Esophagus muscularis mucosa (tissue), 3 donors: Measurements from ENCODE around the gene GRK3.

ENCODE experiments used
- CTCF ChIP-seq, 3 experiments: fragments of 200-600 bp in 2 of 3; fragments of 450-650 bp in 1 of 3; sonication (generic) in 2 of 3; IDR thresholded peaks; one replicate each; pipeline ENCODE4 v1.5.1; 2017 to 2019; ENCODE audit warnings: antibody characterized with exemption in 3 of 3, mild to moderate bottlenecking in 2 of 3, moderate library complexity in 1 of 3
- POLR2A ChIP-seq: fragments of 450-650 bp; IDR thresholded peaks from one replicate; pipeline ENCODE4 v1.6.1; 2017; ENCODE audit warnings: antibody characterized with exemption, moderate library complexity, mild to moderate bottlenecking, low read depth
- POLR2AphosphoS5 ChIP-seq, 2 donors: sonication (generic); formaldehyde crosslinking; IDR thresholded peaks; one replicate each; pipeline ENCODE4 v1.6.1; 2017; ENCODE audit warnings: antibody characterized with exemption in 2 of 2

DNA sequence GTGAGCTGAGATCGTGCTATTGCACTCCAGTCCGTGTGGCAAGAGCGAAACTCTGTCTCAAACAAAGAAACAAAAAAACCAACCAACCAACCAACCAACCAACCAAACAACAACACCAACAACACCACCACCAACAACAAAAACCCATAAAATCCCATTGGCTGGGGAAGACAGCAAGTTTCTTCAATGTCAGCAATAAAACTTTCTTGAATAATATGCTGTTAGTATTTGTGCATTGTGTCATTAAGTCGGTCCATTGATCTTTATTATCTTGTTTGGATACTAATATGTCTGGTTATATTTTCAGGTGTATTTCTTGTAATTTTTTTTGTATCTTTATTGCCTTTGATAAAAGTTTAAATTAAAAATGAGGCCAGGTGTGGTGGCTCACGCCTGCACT, 9.4 kb downstream of the GRK3 start:
- TF ChIP-seq CTCF (IDR thresholded peaks at IDR 0.05) (no peak), POLR2A (no peak), POLR2AphosphoS5 (IDR thresholded peaks at IDR 0.05) (no peak)
